Measurements from ENCODE around the gene ADARB2.

- TF ChIP-seq TAF1 (IDR thresholded peaks at IDR 0.05; ENCODE audit: low read depth, low read length) (no peak), POLR2AphosphoS5 (IDR thresholded peaks at IDR 0.05; ENCODE audit: low read depth, low read length) (no peak), POLR2A (IDR thresholded peaks at IDR 0.05; ENCODE audit: low read depth, low read length) (no peak), SPI1 (IDR thresholded peaks at IDR 0.05; ENCODE audit: low read depth, low read length) (no peak)
Measured at GRCh38 chr10:1130226-1130625, 607.1 kb downstream of the ADARB2 start.
